ENCODE measurements around the gene JPH4.

- TF ChIP-seq SOX15 (CRISPR knock-in tag; IDR thresholded peaks at IDR 0.05) (no peak), CTCF (IDR thresholded peaks at IDR 0.05) (no peak), TEAD4 (CRISPR knock-in tag; IDR thresholded peaks at IDR 0.05) (no peak), FOXP1 (CRISPR knock-in tag; IDR thresholded peaks at IDR 0.05; ENCODE audit: borderline replicate concordance) (no peak)
Observed at GRCh38 chr14:23624830-23625404, 46.3 kb upstream of the JPH4 start.

Measured in WTC11 (cell line).